A549 (cell line): ENCODE data around the gene UBASH3B. TPM values are rescaled to one million over a fixed set of nuclear protein-coding genes. Genes with fewer than 3 reads are reported as not detected.

Experiments
- ATAC-seq, 2 experiments: fragments of 200-7000 bp in 1 of 2; fragments of >200 bp in 1 of 2; cut with Nextera tagmentation in 1 of 2; cut with Tn5 transposase in 1 of 2; 3 replicates each; pipeline versions ENCODE4 v1.8.0 to v1.9.1; 2018 to 2020; ENCODE audit warnings: mild to moderate bottlenecking in 1 of 2, moderate library complexity in 1 of 2
- CTCF ChIA-PET: fragments of 300-600 bp; sonication (Branson Sonifier 250); formaldehyde crosslinking; extraction: SDS; loops from one replicate; lab custom pipeline; 2021; ENCODE audit warnings: antibody characterized with exemption, inconsistent platforms; lab: Yijun Ruan, JAX
- POLR2A ChIA-PET: fragments of 350-600 bp; formaldehyde crosslinking; extraction: SDS; loops from one replicate; lab custom pipeline; 2021; ENCODE audit warnings: antibody characterized with exemption, inconsistent platforms; lab: Yijun Ruan, JAX
- DNase-seq, 2 experiments: peaks; one replicate each; pipeline versions ENCODE4 v3.0.0 to v3.0.0-alpha.2; 2011 to 2016; ENCODE audit warnings: low read depth in 1 of 2, low spot score in 1 of 2
- FAIRE-seq: peaks from 2 replicates; lab custom pipeline; 2011; peaks lifted over from hg19 to GRCh38; lab: Jason Lieb, UNC
- H3K27ac ChIP-seq, 2 experiments: fragments of >200 bp; sonication (Bioruptor Twin); formaldehyde crosslinking; 3 replicates each; pipeline ENCODE4 v1.5.1; 2016 to 2017
- H3K4me1 ChIP-seq: fragments of >200 bp; sonication (Bioruptor Twin); formaldehyde crosslinking; 3 replicates; pipeline ENCODE4 v1.6.1; 2016
- H3K4me2 ChIP-seq: fragments of >200 bp; sonication (Bioruptor Twin); formaldehyde crosslinking; 3 replicates; pipeline ENCODE4 v1.6.1; 2016
- H3K4me3 ChIP-seq: fragments of >200 bp; sonication (Bioruptor Twin); formaldehyde crosslinking; 3 replicates; pipeline ENCODE4 v1.5.1; 2016
- H3K9me3 ChIP-seq: fragments of >200 bp; sonication (Bioruptor Twin); formaldehyde crosslinking; 3 replicates; pipeline ENCODE4 v1.6.1; 2016
- CHD2 ChIP-seq: fragments of 150-350 bp; IDR thresholded peaks from 2 replicates; pipeline ENCODE4 v1.6.1; 2014; ENCODE audit warnings: low read length; ENCODE audit not compliant: partially characterized antibody
- ESRRA ChIP-seq: fragments of 150-350 bp; IDR thresholded peaks from 2 replicates; pipeline ENCODE4 v1.6.1; 2014; ENCODE audit warnings: mild to moderate bottlenecking, low read length, borderline replicate concordance
- FOXS1 ChIP-seq: fragments of 250-450 bp; sonication (Bioruptor Pico); IDR thresholded peaks from 2 replicates; pipeline ENCODE4 v1.5.0; 2020; ENCODE audit warnings: mild to moderate bottlenecking, moderate library complexity
- RAD21 ChIP-seq, 2 experiments: fragments of >200 bp in 1 of 2; sonication (Bioruptor Twin) in 1 of 2; formaldehyde crosslinking in 1 of 2; IDR thresholded peaks in 1 of 2; conservative IDR thresholded peaks in 1 of 2; 2 replicates in 1 of 2; 3 replicates in 1 of 2; pipeline ENCODE4 v1.6.1; 2012 to 2018; ENCODE audit warnings: inconsistent platforms in 1 of 2
- SMC3 ChIP-seq: fragments of >200 bp; sonication (Bioruptor Twin); formaldehyde crosslinking; IDR thresholded peaks from 3 replicates; pipeline ENCODE4 v1.6.1; 2018; ENCODE audit warnings: inconsistent platforms
- SREBF2 ChIP-seq: fragments of 450-650 bp; IDR thresholded peaks from 2 replicates; pipeline ENCODE4 v1.6.1; 2014; ENCODE audit warnings: mild to moderate bottlenecking, moderate library complexity
- WGBS: methylation state at CpG from one replicate; pipeline ENCODE4 v1.1.6; 2017; ENCODE audit errors: missing lambda C conversion rate; 5-methylcytosine and 5-hydroxymethylcytosine counted together
- polyA plus RNA-seq, 4 experiments: library from polyadenylated mRNA; depleted of rRNA in 3 of 4; stranded (reverse); fragments of >200 nt; fragmentation: RNase III in 1 of 4; extraction: RNeasy Plus Mini Kit Qiagen cat#74134 plus additional on column Dnase treatment in 1 of 4; gene quantifications; 2 replicates in 3 of 4; 3 replicates in 1 of 4; pipeline ENCODE4 v1.2.3, GENCODE V29; 2011 to 2017
- small RNA-seq, 6 experiments: library from RNA; depleted of rRNA; stranded (forward); fragments of <200 nt; gene quantifications; one replicate each; pipeline ENCODE3, GENCODE V24; 2012
- TF ChIP-seq, protein P1 (sequence below): fragments of >200 bp; sonication (Bioruptor Twin); formaldehyde crosslinking; IDR thresholded peaks from 3 replicates; pipeline ENCODE4 v1.5.1; 2016

The UBASH3B gene
- polyA plus RNA-seq, 2 of the 4 experiments (the other 2 are of a cell fraction): 33.4 to 43.0 TPM

- no peaks in the 10 kb centered on the region for H3K4me1 ChIP-seq
- H3K4me3 ChIP-seq: no peak overlapping the region
- no peak overlapping the region for H3K27ac ChIP-seq
- TF ChIP-seq CHD2 (no peak), RAD21 (conservative IDR thresholded peaks at IDR 0.05 in 1 of 2, IDR thresholded peaks at IDR 0.05 in 1 of 2) (peak; percentile 78 to 84), FOXS1 (CRISPR knock-in tag) (no peak), SREBF2 (no peak), SMC3 (peak; percentile 74), ESRRA (no peak)
- TF ChIP-seq, protein P1, sequence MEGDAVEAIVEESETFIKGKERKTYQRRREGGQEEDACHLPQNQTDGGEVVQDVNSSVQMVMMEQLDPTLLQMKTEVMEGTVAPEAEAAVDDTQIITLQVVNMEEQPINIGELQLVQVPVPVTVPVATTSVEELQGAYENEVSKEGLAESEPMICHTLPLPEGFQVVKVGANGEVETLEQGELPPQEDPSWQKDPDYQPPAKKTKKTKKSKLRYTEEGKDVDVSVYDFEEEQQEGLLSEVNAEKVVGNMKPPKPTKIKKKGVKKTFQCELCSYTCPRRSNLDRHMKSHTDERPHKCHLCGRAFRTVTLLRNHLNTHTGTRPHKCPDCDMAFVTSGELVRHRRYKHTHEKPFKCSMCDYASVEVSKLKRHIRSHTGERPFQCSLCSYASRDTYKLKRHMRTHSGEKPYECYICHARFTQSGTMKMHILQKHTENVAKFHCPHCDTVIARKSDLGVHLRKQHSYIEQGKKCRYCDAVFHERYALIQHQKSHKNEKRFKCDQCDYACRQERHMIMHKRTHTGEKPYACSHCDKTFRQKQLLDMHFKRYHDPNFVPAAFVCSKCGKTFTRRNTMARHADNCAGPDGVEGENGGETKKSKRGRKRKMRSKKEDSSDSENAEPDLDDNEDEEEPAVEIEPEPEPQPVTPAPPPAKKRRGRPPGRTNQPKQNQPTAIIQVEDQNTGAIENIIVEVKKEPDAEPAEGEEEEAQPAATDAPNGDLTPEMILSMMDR: peak; percentile 83
- ATAC-seq: peak in 1 of 2 experiments; percentile 46; a peak in 1 of 6 replicates
- whole genome bisulfite sequencing: 28% methylated on average over 7 of the region's 7 CpGs
- no peak for FAIRE-seq
- DNase-seq: peak; percentile 20 to 37
- ChIA-PET POLR2A (interaction anchor here (0.6 to 1.3 kb wide), 3 partner anchors 36 to 158 kb away, joined by 3 to 6 read pairs (median 3); no protein-coding TSS in a partner anchor), CTCF (interaction anchor here (0.6 to 9.3 kb wide), 30 partner anchors 10 to 1133 kb away, joined by 3 to 177 read pairs (median 4); no protein-coding TSS in a partner anchor)
- H3K9me3 ChIP-seq: no peaks in the 10 kb centered on the region
- peak overlapping the region; percentile 21; the same call in 1 of the 3 replicates for H3K4me2 ChIP-seq
Measured at GRCh38 chr11:122863704-122864326, 208.3 kb downstream of the UBASH3B start.

Small RNA genes within 50 kb of the gene (small RNA-seq; reads per million reads assigned to genes)
- 0 to 0.29 (median 0) reads per million in 6 experiments for gene RF01210

Other genes with a start within 250 kb of the UBASH3B start
- gene CRTAM, start 182.8 kb downstream of the UBASH3B start, polyA plus RNA-seq (2011; rRNA removed): 0.07 and 0.08 TPM in 2 replicates
- gene CRTAM, start 182.8 kb downstream of the UBASH3B start, polyA plus RNA-seq (2017; fragmentation: RNase III; extraction: RNeasy Plus Mini Kit Qiagen cat#74134 plus additional on column Dnase treatment): 0.04 TPM in 1 of 3 replicates, not detected in the others
- gene JHY, start 227.0 kb downstream of the UBASH3B start, polyA plus RNA-seq (2011; rRNA removed): 6.4 and 6.9 TPM in 2 replicates
- gene JHY, start 227.0 kb downstream of the UBASH3B start, polyA plus RNA-seq (2017; fragmentation: RNase III; extraction: RNeasy Plus Mini Kit Qiagen cat#74134 plus additional on column Dnase treatment): 3.1 to 3.4 TPM (median 3.4 TPM) in 3 replicates